NCI-H1694 (cell line): Measurements from ENCODE around the gene RNF128.

Experiments
- DNase-seq: peaks from one replicate; lab custom pipeline; 2025; lab: John Stamatoyannopoulos, UW

RNF128 gene, protein sequence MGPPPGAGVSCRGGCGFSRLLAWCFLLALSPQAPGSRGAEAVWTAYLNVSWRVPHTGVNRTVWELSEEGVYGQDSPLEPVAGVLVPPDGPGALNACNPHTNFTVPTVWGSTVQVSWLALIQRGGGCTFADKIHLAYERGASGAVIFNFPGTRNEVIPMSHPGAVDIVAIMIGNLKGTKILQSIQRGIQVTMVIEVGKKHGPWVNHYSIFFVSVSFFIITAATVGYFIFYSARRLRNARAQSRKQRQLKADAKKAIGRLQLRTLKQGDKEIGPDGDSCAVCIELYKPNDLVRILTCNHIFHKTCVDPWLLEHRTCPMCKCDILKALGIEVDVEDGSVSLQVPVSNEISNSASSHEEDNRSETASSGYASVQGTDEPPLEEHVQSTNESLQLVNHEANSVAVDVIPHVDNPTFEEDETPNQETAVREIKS

DNA sequence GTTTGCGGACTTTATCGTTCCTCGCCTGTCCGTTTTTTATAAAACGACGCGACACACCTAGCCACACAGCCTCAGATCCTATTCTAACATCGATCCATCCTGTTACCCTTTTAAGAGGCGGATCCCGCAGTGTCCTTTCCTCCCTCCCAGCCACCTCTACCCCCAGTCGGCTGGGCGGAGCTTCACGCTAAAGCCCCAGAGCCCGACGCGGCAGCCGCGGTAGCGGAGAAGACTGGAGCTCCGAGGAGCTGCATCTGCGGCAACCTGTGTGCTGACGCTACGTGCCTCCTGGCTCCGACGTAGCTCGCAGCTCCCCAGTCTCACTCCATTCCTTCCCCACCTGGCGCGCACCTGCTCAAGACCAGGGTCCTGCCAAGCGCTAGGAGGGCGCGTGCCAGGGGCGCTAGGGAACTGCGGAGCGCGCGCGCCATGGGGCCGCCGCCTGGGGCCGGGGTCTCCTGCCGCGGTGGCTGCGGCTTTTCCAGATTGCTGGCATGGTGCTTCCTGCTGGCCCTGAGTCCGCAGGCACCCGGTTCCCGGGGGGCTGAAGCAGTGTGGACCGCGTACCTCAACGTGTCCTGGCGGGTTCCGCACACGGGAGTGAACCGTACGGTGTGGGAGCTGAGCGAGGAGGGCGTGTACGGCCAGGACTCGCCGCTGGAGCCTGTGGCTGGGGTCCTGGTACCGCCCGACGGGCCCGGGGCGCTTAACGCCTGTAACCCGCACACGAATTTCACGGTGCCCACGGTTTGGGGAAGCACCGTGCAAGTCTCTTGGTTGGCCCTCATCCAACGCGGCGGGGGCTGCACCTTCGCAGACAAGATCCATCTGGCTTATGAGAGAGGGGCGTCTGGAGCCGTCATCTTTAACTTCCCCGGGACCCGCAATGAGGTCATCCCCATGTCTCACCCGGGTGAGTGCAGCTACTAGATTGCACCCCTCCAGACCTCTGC lies at the start of gene RNF128:
RNF128 (plus strand) TSS at position 217 of the 953 bp plus-strand sequence; CDS start at position 430, 213 bp downstream.
- no peak for DNase-seq

DNA sequence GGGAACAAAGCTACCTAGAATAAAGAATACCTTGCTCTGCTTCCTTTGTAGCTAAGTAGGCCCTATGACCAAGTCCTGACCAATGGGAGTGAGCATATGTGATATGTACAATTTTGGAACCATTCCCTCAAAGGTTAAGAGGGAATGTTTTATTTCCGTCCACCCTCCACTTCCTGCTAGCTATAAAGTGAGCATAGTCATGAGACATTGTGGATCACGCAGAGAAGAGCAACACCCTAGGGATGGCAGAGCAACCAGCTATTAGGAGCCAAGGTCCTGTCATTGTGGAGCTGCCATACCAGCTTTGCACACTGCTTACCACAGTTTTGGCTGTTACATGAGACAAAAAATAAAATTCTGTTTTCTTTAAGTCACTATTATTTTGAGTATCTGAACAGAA lies 45.8 kb upstream of the RNF128 start:
- no peak for DNase-seq

DNA sequence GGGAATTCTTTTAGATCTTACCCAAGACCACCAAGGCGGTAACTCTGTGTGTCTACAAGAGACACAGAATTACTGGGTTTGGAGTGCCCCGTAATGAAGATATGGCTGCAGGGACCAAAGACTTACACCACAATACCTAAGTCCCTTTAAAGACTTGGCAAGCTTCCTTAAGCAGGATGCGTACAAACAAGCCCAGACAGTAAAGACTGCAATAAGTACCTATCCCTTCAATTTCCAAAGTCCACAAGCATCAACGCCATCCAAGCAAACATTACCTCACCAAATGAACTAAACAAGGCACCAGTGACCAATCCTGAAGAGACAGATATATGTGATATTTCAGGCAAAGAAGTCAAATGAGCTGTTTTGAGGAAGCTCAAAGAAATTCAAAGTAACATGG lies 42.3 kb upstream of the RNF128 start:
- no peak for DNase-seq

DNA sequence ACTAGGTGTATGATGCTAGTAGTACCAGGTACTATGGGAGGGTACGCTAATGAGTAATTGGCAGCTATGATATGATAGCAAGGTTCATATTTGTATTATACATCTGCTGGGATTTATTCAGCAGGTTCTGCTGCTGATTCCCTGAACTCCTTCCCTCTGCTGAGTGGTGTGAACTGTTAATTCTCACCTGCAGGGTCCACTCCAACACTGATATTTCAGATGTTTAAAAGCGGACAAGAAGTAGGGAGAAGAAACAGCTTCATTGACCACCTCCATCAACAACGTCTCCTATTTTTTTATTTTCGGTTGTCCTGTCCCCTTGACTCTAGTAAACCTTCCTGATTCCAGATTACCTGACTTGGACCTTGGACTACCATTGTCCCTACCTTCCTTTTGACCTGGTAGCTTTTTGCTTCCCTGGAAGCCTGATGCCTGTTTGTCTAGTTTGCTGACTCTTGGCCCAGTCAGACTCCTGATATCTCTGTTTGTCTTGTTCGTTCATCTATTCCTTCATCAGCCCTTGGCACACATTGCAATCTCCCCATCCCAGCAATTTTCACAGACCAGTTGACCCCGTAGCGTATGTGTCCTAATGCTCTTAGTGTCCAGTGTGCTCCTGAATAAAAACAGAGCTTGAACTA lies 34.0 kb upstream of the RNF128 start:
- DNase-seq = no peak

DNA sequence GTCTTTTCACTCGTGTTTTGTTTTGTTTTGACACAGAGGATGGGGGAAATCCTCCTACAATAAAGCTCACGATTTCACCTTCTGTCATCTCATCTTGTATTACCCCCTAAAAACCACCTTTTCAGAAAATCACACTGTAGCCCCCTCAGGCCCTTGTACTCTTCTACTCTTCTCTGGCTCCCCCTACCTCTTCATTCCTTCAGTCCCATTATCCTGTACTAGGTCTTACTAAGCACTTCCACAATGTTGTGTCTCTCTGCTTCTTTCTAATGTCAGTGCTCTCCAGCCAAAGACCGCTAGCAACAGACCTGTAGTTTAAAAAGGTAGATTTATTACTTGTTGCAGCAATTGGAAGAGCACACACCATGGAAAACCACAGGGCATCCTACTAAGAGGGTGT lies 30.0 kb upstream of the RNF128 start:
- DNase-seq = no peak

DNA sequence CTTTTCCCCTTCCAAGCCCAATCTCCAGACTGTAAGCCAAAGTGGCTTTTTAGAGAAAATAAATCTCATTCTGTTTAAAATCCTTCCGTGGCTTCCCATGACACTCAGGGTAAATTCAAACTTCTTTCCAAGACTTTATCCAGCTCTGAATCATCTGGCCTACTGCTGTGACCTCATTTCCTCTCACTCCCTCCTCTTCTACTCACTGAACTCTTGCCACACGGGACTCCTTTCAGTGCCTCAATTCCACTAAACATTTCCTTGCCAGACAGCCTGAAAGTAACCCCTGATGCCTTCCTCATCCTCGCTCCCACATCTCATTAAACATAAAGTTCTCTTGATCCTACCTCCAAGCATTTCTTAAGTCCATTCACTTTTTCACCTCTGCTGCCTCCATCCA lies 27.8 kb upstream of the RNF128 start:
- no peak for DNase-seq

DNA sequence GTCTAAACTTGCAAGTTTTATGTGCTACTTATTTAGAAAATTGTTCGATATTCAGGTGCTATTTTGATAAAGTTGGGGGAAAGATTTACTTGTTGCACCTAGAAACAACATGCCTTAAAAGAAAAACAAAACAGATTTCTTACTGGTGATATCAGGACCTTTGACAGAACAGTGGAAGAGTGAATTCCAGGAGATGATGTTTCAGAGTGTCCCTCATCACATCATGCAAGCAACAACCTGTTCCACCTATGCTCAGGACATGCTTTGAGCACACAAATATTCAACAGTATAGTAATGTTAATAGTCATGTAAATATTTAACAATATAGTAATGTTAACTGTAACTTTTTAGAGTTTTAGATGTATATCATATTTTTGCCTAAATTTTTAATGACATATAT lies 23.9 kb upstream of the RNF128 start:
- DNase-seq = no peak

DNA sequence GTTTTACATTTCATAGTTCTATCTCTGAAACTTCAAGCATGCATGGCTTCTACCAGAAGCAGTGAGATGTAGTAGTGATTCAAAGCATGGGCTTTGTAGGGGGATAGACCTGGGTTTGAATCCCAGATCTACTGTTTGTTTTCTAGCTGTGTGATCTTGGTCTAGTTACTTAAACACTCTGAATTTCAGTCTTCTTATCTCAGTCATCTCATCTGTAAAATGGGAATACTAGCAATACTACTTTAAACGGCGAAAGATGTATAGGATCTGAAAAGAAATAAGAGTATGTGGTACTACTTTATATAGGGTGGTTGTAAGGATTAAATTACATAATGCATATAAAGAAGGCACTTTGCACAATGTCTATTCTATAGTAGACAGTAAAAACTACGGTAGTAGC lies 20.0 kb upstream of the RNF128 start:
- no peak for DNase-seq

DNA sequence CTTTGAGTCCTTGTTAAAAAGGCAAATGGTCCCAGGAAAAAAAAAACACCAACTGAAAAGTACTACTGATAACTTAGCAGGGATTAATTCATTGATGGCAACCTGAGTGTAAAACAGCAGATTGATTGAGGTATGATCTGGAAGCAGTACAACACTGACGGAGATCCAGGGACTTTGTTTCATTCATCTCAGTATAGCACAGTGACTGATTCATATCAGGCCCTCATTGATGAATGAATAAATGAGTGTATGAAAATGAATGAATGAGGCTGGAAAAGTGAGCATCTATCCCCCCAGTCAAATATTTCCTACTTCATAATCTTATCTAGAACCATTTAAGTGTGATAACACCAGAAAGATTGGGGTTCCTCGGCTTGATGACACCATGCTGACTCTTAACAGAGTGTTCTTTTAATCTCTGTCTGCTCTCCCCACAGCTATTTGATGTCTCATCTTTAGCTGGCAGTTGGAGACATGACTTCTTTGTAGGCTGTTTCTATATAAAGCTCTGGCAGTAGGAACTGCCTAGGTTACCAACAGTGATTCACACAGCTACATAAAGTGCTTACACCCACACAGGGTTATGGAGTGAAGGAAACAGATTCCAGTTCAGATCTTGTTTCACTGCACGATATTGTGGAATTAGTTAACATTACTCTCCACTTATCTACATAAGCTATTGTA lies 18.6 kb upstream of the RNF128 start:
- DNase-seq = no peak

DNA sequence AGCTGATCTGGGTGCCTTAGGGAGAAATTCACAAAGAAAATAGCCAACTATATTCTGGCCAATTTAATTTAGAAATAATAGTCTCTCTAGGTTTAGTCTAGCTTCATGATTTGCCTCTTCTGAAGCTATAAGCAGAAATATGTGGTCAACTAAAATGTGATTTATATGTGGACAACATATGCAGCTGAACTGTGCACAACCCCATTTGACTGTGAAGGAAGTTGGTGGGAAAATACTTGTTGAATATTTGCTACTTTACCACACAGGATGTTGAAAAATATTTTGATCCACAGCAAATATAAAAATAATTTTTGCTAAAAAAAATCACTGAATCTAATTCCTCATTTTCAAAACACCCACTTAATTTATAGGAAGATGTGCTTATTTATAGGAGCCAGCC lies 15.7 kb upstream of the RNF128 start:
- no peak for DNase-seq

DNA sequence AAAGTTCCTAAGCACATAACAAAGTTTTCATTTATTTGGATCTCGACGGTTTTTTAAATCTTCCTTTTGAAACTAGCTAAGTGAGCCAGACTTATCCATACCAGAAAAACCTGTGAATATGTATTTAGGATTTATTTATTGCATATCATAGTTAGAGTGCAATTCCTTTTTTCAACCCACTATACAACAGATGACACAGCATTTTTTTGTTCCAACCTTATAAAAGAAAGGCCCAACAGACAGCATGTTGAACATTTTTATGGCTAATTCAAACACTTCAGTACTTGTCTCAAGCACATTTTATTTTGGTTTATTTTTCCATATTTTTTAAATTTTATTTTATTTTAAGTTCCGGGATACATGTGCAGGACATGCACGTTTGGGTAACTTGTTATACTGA lies 15.1 kb upstream of the RNF128 start:
- DNase-seq = no peak

DNA sequence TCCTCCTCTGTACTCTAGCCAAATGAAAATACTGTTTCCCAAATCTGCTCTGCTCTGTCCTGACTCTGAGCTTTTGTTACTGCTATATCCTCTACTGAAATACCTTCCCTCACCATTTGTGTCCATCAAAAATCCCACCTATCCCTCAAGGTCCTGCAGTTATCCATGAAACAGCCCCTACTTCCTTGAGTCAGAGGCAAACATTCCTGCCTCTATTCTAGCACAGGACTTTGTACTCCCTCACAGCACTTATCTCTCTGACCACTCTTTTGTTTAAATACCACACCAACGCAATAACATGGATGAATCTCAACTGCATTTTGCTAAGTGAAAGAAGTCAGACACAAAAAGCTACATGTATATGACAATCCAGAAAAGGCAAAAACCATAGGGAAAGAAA lies 10.5 kb upstream of the RNF128 start:
- DNase-seq = no peak

DNA sequence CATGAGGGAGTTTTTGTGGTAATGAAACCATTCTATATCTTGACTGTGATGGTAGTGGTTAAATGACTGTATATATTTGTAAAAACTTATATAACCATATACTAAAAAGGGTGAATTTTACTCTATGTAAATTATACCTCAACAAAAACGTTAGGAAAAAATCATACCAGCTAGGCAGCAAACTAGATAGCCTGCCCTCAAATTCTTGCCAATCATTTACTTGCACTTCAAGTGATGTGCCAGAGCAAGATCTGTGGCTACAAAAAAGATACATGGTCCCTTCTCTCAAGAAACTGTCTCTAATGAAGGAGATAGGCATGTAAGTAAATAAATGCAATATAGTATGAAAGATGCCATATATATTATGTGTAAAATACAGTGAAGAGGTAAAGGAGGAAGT lies 10.0 kb upstream of the RNF128 start:
- DNase-seq = no peak

DNA sequence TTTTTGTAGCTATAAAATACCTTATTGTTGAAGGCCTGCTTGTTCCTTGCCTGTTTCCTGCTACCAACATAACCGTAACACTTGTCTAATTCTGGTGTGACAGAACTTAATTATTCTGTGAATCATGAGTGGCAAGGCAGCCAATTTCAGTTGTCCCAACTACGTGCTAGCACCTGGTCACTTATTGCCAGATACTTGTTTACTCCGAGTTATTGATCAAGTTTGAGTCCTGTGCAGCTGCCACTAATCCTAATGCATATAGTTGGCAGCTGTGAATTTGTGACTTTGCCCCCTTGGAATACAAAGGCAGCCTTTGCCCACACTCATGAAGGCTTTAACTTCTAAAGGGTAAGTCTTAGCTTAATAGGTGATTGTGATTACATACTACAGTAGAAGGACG lies 7.8 kb upstream of the RNF128 start:
- no peak for DNase-seq

DNA sequence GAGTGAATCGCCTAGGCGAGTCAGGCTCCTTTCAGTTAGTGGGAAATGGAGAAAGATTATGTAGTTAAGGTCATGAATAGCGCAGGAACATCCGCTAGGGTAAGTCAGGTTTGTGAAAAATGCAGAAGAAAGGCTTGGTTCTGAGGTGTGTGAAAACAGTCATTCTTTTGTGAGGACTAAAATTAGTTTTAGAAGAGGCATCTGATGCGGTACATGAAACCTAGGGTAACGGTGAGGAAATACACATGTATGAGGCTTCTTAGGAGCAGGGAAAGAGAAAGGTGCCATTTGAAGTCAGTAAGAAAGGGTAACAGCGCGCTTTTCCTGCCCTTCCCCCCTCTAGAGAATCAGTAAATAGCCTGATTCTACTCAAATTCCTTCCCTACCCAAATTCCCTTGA lies 570 bp upstream of the RNF128 start:
- no peak for DNase-seq

DNA sequence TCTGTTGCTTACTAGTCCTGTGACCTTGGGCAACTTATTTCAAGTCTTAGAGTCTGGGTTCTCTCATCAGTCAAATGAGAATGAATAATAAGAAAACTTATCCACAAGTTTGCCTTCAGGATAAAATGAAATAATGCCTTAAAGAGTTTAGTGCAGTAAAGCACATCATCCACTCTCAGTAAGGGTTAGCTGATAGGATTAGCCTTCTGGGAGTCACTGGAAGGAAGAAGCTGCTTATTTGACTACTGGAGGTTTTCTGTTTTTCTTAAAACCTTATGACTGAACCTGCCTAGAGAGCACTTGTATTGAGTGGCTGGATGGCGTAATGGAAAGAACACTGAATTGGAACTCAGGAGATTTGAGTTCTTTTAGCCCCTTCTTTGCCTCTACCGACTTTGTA lies 1.8 kb downstream of the RNF128 start:
- DNase-seq = no peak

DNA sequence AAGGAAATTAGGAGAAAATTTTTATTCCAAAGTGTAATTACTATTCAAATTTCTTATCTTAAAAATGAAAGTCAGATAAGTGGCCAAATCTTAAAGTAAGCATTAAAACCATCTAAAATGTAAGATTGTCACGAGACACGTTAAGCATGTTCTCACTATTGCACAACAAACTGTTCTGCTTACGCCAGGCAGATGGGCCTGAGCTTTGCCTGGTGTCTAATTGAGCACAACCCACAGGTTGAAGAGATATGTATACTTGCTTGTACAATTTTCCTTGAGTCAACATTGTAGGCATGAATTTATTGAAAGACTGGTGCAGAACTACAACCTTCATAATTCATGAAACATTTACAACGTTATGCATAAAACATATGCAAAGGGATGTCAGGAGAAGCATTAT lies 3.9 kb downstream of the RNF128 start:
- DNase-seq = no peak

DNA sequence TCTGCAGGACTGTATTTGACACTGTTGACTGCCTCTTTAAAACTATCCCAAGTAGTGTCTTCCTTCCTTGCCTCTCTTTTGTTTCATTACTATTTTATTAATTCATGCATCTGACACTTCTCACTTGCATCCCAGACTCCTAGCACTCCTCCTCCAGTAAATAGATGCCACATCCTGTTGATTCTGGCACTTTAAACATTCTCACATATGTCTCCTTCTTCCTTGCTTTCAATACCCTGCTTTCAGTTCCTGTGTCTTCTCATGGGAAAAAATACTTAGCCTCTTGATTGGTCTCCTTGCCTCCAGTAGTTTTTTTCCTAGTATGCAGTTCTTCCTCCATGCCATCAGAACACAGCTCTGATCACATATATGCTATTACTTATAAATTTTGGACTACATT lies 5.1 kb downstream of the RNF128 start:
- no peak for DNase-seq

DNA sequence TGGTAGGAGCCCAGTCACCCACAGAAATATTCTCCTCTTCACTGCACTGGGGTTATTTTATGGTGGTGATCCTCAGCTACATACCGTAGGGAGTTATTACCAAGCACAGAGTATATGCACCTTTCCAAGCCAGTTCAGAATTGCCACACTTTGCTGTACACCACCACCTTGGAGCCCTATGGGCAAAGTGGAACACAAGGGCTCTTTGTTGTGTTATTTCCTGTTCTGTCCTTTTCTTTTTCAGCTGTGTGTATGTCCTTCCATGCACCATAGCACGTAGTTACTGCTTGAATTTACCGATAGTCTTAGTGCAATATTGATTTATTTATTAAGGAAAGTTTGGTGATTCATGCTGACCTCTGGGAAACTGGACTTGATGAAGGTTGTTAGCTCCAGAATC lies 8.3 kb downstream of the RNF128 start:
- DNase-seq = no peak

DNA sequence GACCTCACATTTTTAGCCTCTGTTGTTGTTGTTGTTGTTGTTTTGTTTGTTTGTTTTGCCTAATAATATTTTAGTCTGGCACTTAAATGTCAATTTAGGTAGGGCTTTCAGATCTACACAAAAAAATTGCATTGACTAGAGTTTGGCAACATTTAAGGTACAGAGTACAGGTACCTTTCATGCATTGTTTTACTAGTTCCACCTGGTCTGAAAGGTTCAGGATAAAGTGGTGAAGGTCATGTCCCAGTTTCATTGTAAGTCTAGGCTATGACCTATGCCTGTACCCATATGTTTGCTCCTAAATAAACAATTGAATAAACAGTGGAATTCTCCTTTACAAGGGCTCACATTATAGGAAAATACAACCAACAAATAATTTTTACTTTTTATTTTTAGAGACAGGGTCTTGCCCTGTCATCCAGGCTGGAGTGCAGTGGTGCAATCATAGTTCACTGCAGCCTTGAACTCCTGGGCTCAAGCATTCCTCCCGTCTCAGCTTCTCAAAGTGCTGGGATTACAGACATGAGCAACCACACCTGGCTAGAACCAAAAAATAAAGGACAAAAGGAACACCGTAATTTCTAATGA lies 13.8 kb downstream of the RNF128 start:
- DNase-seq = no peak

DNA sequence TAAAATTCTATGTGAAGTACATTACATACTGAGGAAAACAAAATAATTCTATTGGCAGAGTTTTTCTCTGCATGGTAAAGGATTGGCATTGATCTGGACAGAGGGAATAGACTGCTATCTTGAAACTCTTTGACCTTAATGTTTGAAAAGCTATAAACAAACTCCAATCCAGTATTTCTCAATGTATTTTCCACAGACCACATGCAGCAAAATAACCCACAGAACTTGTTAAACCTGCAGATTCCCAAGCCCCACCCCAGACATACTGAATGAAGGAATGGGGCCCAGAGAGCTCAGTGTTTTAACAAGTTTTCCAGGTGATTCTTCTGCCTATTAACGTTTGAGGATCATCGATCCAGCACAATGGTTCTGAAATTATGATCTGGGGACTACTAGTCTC lies 15.7 kb downstream of the RNF128 start:
- no peak for DNase-seq

DNA sequence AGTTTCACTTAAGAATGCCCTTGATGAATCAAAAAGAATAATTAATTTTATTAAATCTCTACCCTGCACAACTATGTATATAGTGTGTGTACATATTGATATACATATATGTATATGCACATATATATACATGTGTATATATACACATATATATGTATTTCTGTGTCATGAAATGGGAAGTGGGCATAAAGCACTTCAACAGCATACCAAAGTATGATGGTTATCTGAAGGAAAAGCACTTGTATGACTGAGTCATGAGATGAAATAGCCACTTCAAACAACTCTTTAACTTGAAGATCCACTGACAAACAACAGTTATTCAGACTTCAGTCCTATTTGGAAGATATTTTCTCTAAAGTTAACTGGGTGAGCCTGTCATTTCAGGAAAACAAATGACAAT lies 16.3 kb downstream of the RNF128 start:
- no peak for DNase-seq
